ENCODE results near the gene ING3. TPM values are rescaled to one million over a fixed set of nuclear protein-coding genes. Genes with fewer than 3 reads are reported as not detected.
"Not testable (repeated sequence)": the region's sequence is repeated elsewhere in the genome, so short reads cannot be mapped to it uniquely, and the experiment has no call there.

ING3 gene
- total RNA-seq, 1 experiment from 2014 or later, result 28.7 TPM

DNA sequence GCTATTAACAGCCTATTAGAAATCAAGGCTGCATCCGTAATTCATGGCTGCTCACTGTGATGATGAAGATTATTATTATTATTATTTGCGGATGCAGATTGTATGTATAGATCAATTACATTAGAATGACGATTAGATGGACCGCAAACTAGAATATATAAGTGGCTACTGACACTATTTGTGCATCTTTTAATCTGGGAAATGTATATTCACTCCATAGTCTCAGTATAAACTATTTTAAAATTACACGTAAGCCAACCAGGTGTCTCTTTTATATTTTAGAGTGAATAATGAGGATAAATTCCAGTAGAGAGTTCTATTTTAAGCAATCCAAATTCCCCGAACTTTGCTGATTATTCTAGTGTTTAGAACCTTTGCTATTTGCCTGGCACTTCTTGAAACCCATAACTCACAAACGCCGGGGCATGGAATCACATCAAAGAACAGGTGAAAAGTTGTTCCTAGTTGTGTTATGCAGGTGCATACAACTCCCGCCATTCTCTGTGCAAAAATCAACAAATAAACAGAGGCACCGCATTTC, 509 bp upstream of the ING3 start:
- no peak for DNase-seq (ENCODE audit: low read depth)

DNA sequence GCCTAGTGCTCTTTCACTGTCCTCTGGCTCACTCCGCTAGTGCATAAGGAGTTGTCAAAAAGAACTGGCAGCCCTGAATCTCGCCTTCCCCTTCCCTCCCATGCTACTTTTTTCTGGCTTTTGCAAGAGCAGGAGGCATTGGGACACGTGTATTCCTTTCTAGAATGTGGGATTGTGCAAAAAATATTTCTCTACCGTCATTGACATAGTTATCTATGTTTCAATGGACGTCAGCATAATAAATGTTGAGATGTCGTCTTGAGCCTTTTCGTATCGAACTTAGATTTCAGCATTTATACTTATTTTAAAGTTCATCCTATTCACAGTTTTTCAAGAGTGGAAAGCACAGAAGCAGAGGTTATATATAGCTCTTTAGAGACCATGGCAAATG, 727 bp downstream of the ING3 start:
- no peak for DNase-seq (ENCODE audit: low read depth)

DNA sequence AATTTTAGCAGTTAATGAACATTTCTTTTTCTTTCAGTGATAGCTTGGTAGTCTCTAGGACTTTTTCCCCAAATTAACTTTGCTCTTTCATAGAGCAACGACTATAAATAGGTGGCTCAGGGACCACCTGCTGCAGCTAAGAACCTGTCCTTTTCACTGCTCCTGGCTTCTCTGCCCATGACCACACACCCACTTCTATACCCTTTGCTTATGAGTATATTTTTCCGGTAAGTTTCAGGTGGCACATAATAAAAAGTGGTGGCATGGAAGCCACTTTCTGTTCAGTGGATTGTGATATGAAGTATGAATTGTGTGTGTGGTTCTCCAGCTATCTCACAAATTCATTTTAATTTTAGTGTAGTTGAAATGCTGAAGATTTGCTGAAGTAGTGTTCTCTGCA, 1.2 kb downstream of the ING3 start:
- no peak for DNase-seq (ENCODE audit: low read depth)

DNA sequence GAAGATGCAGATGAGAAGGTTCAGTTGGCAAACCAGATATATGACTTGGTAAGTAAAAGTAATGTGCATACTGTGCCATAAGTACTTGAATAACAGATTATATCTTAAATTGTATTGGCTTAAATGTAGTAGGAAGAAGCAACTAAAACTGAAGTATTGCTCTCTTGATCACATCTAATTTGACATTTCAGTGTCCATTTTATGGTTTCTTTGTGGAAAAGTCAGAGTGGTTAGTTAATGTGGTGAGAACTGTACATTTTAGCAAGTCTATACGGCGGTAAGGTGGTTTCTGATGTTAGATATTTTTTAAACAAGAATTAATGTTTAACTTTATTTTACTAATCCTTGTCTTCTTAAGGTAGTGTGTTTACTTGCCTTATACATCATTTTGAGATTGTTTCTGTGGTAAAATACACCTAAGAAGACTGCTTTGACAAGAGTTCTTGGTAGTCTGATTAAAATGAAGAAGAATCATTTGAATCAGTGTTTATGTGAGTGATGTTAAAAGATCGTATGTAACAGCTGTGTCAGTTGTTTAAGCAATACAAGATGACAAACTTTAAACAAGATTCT, 5.1 kb downstream of the ING3 start:
- no peak for DNase-seq (ENCODE audit: low read depth)

DNA sequence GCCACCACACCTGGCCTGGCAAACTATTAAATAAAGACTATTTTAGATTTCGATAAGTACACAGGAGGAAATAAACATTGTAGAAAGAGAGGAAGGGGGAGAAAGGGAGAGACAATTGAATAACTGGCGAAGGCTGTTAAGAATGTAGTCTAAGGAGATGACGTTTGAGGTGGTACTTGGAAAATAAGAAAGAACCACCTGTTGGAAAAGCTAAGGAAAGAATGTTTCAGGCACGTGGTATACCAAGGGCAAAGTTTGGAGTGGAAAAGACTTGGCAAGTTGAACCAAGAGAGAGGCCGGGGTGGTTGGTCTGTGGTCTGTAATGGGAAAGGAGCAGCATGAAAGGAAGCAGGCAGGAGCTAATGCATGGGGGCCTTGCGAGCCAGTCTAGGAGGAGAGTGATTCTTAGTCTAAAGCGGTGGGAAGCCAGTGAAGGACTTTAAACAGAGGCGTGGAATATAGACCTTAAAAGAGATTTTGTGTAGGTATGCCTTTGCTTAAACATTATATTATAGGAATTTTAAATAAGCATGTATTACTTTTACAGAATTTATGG, 9.4 kb downstream of the ING3 start:
- DNase-seq (ENCODE audit: low read depth), result no peak

DNA sequence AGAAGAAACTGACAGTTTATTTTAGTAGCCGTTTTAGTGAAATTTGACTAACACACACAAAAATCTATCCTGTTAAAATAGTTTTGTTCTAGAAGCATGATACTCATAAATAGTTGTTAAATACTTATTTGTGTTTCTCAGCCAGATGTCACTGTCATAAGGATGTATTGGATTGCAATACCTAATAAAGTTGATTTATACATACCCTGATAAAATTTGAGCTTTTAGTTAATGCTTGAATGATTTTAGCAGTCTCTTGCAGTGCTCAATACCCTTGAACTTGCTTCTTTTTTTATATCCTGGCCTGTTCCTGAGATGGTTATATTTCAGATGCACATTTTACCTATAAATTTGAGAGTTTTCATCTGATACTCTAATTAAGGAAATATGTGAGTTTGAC, 10.1 kb downstream of the ING3 start:
- DNase-seq (ENCODE audit: low read depth), result no peak

DNA sequence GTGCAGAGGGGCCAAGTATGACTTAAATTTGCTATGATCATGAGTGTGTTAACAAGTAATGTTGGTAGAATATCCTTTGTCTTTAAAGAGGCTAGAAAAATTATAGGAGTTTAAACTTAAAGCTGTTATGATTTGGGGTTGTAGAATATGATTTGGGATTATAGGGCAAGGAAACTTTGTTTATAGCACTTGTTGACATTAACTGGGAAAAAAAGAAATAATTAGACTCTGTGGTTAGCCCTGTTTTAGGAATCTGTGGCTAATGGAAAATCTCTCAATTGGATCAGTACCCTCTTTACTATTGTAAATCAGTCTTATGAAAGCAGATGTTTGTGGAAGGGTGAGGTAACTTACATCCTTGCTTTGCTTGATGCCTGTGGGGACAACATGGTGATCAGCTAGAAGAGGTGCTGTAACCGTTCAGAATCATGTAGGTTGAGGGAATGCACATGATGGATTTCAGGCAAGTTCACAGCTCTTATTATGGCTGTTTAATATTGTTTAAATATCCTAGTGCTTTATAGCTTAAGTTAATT, 11.1 kb downstream of the ING3 start:
- DNase-seq (ENCODE audit: low read depth), result no peak

DNA sequence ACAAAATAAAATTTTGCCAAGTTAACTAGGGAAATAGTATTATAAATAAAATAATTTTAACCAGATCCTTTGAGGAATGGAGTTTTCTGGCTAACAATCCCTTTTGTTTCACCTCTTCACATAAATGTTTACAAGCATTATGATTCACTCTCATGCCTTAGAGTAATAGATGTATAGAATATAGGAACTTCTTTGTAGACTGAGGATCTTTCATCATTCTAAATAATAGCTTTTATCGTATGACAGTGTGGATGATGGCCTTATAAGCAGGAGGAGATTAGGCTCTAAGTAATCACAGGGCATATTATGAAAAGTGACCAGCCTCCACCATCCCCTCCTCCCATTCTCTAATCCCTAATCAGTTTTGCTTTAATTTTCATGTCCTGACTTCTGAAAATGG, 13.5 kb downstream of the ING3 start:
- DNase-seq (ENCODE audit: low read depth), result no peak

DNA sequence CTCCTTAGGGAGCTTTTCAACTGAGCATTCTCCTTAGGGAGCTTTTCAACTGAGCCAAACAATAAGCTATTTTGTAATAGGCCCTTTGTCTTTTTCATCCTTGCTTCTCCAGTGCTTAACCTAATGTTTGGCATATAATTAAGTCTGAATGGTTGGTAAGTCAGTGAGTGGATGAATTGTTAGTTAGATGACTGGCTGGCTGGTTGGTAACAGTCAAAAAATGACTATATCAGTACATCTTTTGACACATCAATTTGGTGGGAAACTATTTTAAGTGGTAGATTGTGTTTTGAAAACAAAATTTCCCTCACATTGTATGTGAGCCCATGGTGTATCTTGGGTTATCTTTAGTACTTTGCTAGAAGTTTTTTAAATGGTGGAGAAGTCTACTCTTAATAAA, 16.4 kb downstream of the ING3 start:
- no peak for DNase-seq (ENCODE audit: low read depth)

DNA sequence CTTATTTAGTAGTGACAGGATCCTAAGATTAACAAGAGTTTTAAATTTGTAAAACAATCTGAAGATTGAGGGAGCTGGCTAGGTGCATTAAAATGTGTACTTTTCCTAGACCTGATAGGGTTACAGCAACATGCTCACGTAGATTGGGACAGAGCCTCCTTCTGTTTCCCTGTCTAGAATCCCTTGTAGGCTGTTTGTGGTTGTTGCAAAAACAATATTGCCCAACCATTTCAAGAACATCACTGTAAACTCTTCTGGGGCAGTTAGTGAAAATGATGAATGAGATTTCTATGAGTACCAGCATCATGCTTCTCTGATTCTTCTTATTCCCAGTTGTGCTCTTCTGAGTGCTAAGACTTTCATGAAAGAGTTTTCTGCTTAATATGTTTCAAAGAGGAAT, 23.3 kb downstream of the ING3 start:
- no peak for DNase-seq (ENCODE audit: low read depth)

DNA sequence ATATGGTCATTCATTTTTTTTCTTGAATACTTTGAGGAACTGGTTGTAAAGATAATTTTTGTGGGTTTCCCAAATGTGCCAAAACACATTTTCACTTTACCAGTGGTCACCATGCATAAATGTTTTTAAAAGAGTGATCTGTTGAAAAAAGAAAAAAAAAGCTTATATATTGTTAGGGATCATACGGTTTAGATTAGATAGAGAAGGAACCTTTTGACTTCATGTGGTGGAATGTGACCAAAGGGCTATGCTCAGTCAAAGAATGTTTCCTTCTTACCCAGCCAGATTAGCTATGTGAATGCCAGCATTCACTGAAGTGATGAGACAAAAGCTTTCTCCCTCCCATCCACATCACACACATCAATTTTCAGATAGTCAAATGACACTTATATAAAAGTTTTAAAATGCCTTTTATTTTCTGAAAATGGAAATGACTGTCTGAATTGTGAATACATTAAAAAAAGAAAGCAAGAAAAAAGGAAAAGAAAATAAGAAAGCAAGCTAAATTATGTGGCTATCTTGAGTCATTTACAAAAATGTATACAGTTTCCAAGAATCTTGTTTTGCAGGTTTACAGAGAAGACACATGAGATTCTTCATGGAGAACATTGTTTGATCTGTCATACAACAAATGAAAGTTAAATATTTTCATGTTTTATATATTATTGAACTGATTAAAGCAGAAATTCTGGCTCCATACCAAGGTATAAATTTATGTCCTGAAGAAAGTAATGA, 29.4 kb downstream of the ING3 start:
- DNase-seq (ENCODE audit: low read depth), result no peak

DNA sequence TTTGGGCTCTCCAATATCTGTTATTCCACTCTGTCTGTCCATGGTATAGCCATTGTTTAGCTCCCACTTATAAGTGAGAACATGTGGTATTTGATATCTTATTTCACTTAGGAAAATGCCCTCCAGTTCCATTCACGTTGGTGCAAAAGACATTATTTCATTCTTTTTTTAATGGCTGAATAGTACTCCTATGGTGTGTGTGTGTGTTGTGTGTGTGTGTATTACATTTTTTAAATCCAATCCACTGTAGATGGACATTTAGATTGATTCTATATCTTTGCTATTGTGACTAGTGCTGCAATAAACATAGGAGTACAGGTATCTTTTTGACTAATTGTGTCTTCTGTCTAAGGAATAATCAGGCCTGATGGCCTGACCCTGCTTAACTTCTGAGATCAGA, 30.5 kb downstream of the ING3 start:
- DNase-seq (ENCODE audit: low read depth), result no peak

DNA sequence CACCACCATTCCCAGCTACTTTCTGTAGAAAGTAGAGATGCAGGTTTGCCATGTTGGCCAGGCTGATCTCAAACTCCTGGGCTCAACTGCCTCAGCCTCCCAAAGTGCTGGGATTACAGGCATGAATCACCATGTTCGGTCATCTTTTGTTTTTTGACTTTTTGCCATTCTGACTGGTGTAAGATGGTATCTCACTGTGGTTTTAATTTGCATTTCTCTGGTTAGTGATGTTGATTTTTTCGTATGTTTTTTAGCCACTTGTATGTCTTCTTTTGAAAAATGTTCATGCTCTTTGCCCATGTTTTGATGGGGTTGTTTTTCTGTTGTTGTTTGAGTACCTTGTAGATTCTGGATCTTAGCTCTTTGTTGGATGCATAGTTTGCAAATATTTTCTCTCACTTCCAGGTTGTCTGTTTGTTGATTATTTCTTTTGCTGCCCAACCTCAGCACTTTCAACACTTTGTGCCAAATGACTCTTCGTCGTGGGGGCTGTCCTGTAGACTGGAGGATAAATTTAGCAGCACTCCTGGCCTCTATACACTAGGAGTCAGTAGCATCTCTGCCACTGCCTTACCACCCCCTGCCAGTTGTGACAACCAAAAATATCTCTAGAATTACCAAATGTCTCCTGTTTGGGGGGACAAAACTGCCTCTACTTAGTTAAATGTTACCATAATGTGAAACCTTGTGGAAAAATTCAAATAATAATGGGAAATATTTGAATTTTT, 31.5 kb downstream of the ING3 start:
- DNase-seq (ENCODE audit: low read depth), result peak; percentile 79

DNA sequence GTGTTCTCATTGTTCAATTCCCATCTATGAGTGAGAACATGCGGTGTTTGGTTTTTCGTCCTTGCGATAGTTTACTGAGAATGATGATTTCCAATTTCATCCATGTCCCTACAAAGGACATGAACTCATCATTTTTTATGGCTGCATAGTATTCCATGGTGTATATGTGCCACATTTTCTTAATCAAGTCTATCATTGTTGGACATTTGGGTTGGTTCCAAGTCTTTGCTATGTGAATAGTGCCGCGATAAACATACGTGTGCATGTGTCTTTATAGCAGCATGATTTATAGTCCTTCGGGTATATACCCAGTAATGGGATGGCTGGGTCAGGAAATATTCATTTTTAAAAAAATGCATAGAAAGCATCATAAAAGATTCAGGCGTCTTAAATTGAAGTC, 33.0 kb downstream of the ING3 start:
- DNase-seq (ENCODE audit: low read depth), result not testable (repeated sequence)

DNA sequence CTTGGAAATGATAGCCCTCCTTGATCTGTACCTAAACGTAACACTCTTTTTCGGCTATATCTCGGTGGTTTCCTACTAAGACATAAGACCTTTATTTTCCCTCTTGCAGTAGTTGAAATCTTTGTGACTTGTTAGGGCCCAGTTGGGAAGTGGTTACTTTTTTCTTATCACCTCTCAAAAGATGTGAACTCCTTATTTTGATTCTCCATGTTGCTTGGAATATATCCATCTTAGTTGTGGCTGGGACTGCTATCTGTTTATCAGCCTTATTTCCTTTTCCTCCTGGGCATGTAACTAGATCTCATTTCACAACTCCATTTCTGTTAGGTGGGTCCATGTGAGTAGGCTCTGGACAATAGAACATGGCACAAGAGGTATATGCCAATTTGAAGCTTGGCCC, 33.8 kb downstream of the ING3 start:
- no peak for DNase-seq (ENCODE audit: low read depth)

DNA sequence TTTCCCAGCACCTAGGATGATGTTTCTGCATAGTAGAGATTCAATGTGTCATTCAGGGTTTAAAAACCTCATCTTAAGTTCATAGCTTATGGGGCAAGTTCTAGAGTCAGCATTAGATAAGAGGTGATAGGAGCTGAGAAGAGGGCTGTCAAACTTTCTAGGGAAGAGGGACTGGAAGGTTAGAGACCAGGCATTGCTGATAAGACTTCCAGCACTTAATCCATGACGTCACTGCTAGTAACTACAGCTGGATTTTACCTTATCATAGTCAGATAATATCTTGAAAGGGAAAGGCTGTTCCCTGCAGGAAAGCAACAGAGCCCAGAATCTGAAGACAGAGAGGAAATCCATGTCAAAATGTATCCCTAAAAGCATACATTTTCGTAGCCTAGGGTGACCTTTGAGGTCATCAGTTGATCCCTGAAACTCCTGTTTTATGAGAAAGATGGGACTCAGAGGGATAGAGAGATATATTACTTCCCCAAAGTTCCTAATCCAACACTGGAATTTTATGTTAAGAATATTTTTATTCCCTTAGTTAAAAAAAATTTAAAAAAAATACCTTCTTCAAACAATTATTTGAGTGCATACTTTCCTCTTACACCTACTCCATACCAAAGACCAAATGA, 34.7 kb downstream of the ING3 start:
- no peak for DNase-seq (ENCODE audit: low read depth)

DNA sequence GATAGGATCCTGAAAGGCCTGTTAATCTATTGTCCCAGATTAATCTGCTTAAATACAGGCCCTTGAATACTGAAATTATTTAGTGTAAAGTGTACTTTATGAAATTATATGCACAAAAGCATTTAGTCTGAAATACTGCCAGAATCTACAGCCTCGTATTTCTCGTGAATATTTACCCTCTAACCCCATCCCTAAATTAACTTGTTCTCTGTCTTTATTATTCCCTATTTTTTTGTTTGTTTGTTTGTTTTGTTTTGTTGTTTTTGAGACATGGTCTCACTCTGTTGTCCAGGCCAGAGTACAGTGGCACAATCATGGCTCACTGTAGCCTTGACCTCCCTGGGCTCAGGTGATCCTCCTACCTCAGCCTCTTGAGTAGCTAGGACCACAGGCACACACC, 35.3 kb downstream of the ING3 start:
- DNase-seq (ENCODE audit: low read depth), result no peak

DNA sequence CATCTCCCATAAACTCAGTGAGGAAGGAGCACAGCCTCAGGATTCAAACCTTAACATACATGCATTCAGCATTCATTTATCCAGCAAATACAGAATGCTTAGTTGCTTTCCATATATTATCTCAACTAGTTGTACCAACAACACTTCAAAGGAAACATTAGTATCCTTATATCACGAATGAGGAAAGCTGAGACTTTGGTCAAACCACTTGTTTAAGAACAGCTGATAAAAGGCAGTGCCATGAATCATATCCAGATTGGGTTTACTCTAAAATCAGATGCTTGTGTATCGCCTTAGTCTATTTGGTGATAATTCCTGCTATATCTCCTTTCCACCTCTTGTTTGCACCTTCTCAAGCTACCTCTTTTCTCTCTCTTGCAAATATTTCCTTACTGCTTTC, 36.1 kb downstream of the ING3 start:
- DNase-seq (ENCODE audit: low read depth), result no peak

DNA sequence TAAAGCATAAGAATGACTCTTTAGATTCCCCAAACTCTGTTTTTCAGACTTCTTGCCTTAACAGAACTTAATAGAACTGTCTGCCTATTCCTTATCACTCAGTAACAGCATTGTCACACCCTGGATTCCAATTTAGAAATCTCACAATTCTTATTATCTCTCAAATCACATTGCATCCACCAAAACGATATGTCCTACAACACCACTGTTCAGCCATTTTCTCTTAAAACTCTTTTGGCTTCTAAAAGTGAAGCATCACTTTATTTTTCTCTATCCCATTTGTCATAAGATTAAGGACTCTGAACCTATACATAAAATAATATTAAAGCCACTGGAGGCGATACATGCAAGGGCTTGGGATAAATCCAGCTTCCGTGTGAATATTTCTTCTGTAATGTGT, 36.7 kb downstream of the ING3 start:
- no peak for DNase-seq (ENCODE audit: low read depth)

DNA sequence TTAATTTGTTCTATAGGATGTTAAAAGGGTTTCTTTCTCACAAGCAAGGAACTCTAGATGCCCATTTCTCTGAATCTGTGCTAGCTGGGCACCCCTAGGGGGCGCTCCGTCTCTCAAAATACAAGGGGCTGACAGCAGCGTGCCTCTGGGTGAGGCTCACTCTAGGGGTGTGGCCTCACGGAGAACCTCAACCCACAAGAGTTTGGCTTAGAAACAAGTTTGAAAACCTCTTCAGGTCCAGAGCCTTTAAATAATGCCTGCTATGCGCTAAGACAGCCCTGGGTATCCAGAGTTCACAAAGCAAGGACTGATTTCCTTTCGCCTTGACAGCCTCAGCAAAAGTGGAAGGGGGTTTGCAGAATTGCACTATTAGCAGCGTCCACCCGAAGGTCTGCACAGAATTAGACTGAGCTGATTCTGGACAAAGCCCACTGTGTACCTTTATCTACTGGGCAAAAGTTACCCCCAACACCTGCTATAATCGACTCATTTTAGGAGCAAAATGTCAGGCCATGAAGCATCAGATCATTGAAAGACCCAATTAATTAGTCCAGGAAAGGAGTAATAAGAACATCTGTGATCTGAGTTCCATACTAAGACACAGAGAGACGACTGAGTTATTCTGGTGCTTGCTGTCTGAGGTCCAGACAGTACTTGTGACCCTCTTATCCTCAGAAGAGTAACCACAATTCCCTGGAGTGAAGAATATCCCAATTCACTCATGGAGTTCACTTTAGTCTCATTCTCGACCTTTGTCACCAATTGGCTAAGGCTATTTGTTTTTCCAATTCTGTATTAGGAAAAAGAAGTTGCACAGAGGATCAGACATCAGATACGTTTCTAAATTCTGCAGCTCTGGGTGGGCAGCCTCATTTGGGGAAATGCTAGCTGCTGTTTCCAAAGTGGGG, 37.4 kb downstream of the ING3 start:
- DNase-seq (ENCODE audit: low read depth), result peak; percentile 91
